Inflammatory macrophage treated with lipopolysaccharide for 4 hours (primary cell): ENCODE measurements around the gene VPS37C.
A peak's percentile ranks its signal among the peaks of the same experiment; 100 is the strongest.
"Not testable (repeated sequence)": the region's sequence is repeated elsewhere in the genome, so short reads cannot be mapped to it uniquely, and the experiment has no call there.

Experiments used
- DNase-seq: peaks from one replicate; pipeline ENCODE4 v3.0.0-alpha.2; 2020

The VPS37C gene

DNA sequence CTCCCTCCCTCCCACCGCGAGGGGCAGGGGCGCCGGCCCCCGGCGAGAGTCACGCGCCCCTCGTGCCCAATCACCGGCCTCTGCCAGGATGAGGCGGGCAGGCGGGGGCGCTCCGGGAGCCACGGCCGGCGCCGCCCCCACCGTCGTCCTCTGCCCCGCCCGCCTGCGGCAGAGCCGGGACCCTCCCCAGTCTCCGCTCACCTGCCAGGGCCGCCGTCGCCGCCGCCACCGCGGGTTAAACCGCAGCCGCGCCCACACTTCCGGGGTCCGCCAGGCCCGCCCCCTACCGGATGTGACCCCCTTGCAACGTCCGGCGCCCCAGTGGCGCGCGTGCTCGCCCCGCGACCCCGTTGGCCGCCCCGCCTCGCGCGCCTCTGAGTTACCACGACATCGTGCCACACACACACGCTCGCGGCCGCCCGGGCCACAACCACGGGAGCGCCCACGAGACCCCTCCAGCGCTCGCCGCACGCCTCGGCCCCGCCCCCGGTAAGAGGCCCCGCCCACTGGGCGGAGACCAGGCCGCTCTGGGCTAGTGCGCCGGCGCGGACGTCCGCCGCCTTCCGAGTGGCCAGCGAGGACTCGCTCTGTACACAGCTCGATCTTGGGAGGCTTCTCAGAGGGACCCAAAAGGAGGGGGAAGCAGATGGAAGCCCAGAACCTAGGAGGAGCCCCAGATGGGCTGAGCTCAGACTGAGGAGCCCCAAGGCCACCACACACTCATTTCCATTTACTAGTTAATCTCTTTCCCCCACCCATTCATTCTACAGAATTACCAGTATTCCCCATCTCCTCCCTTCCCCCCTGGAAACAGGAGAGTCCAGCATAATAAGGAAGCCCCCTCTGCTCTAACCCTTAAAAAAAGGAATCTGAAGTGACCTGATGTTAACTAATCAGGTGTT, at the start of gene VPS37C:
Gene VPS37C (minus strand): TSS at position 237 of the 902 bp plus-strand sequence. CDS start 22,597 bp downstream, outside the sequence.
- DNase-seq = peak; percentile 93

DNA sequence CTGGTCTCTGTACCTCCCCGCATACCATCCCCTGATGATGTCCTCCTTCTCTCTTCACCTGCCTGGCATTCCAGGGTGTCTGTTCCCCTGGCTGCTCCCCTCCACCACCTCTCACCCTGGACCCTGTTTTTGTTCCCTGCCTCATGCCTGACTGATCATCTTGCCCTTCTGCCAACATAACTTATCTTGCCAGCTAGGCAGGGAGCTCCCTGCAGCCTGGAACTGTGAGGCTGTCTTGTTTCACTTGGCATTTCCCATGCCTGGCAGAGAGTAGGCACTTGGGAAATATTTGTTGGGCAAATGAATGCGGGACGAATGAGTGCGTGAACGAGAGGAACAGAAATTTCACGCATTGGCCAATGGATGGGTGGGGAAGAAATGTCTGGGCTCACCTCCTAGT, 49.4 kb upstream of the VPS37C start:
- DNase-seq = not testable (repeated sequence)

DNA sequence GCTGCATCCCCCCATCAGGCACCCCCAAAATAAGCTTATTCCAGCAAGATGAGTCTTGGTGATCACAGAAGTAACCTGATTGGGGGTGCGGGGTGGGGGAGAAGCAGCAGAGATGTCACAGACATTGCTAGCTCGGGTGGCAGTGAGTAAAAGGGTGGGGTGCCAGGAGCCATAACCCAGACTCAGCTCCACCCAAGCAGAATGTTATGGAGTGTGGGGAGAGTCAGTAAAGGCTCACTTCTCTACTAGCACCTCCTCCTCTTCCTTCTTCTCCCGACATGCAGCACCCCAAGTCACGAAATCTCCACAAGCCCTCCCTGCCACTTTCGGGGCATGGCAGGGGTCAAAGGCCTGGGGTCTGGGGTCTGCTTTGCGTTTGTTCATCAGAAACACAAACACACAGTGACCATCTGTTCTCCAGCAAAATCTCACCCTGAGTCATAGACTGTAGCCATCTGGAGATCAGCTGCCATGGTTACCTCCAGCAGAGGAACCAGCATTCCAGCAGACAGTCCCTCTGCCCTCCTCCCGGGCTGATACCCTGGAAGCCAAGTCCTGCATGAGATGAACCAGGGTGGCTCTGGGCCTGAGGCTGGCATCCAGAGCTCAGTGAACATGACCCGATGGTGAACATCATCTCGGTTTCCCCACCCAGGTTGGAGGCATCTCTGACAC, 46.5 kb upstream of the VPS37C start:
- DNase-seq = not testable (repeated sequence)

DNA sequence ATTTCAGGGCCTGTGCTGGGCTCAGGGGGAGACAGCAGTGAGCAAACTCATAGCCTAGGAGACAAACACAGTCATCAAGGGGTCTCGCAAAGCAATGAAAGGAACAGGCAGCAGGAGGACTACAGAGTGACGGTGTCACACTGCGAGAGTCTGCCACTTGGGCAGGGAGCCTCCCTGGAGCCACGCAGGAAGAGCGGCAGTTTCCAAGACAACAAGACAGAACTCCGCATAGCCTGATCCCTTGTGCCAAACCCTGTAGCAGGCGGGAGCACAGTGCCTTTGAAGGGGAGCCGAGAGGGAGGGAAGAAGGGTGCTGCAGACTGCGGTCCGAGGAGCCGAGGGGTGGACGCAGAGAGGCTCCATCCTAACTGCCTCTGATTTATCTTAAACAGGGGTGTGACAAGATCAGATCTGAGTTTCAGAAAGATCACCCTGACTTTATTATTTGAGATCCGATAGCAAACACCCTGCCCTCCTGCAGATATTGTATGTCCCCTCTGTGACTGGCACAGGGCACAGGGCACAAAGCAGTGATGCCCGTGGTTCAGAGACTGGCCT, 43.4 kb upstream of the VPS37C start:
- not testable (repeated sequence) for DNase-seq

DNA sequence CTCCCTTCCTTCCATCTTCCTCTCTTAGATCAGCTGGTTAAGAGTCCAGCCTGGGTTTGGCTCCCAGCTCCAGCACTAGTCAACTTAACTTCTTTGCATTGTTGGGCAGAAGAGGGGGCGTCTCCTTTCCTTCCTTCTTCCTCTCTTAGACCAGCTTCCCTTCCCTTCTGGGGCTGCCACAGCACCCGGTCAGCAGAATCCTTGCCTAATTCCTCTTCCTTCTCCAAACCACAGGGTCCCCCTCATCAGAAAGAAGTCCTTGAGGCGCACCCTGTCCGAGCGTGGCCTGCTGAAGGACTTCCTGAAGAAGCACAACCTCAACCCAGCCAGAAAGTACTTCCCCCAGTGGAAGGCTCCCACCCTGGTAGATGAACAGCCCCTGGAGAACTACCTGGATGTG, 42.6 kb upstream of the VPS37C start:
- not testable (repeated sequence) for DNase-seq

DNA sequence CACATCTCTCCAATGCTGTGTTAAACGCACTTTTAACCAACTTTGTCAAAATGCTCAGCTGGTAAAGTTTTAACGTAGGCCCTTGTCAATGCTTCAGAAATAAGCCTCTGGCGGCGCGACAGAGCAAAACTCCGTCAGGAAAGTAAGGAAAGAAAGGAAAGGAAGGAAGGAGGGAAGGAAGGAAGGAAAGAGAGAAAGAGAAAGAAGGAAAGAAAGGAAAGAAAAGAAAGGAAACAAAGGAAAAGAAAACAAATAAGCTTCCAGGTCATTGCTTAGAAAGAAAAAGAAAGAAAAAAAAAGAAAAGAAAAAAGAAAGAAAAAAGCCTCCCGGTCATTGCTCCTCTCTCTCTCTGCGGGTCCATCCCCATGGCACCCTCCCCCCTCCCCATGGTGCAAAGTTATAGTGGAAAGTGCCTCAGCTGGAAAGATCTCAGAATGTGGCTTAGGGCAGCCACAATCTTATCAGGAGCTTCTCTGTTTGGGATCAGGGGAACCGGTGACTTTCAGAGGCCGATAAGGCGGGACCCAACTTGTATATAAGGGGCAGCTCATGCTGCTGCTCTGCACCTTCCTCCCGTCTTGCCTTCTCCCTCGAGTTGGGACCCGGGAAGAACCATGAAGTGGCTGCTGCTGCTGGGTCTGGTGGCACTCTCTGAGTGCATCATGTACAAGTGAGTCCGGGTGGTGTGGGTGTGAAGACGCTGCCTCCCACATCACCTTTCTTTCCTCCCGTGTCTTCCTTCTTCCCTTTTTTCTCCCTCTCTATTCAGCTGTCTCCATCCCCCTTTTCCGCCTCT, 41.9 kb upstream of the VPS37C start, which contains the start of gene PGA3:
Gene PGA3 (plus strand): TSS at position 566 of the 797 bp plus-strand sequence. CDS start 50 bp downstream, at position 616.
- not testable (repeated sequence) for DNase-seq

DNA sequence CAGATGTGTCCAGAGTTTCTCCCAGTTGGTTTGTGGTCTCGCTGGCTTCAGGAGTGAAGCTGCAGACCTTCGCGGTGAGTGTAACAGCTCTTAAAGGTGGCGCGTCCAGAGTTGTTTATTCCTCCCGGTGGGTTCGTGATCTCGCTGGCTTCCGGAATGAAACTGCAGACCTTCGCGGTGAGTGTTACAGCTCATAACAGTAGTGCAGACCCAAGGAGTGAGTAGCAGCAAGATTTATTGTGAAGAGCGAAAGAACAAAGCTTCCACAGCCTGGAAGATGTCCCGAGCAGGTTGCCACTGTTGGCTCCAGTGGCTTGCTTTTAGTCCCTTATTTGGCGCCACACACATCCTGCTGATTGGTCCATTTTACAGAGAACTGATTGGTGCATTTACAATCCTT, 40.2 kb upstream of the VPS37C start:
- DNase-seq = no peak

DNA sequence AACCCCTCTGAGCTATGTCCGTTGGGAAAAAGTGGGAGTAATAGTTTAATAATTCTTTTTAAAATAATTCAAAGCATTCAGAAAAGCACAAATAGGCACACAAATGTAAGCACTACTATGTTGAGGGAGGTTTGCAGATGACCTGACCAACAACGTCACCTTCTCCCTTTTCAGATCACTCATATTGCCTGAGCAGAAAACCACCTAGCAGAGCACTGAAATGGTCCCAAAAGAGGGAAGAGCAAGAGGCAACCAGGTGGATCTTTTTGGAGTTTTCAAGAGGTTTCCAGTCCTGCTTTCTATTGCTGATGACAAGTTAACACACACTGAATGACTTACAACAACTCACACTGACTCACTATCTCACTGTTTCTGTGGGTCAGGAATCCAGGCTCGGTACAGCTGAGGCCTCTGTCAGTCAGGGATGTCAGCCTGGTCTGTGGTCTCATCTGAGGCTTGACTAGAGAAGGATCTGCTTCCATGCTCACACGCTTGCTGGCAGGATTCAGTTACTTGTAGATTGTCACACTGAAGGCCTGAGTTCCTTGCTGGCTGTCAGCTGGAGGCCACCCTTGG, 37.8 kb upstream of the VPS37C start:
- DNase-seq = no peak

DNA sequence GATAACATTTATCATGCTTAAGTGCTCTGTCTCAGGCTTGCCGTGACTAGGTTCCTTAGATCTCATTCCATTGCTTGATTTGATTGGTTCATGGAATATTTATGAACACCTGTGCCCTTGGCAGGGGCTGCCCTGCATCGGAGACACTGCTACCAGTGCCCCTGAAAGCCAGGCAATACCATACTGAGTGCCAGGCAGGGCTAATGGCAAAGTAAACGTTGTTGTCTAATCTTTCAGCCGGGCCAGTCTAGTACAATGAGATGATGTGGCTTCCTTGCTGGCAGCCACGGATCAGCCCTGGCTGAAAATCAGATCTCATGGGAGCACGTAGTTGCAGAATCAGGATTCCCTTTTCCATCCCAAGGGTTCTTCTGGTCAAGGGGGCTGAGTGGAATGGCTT, 37.1 kb upstream of the VPS37C start:
- DNase-seq = no peak

DNA sequence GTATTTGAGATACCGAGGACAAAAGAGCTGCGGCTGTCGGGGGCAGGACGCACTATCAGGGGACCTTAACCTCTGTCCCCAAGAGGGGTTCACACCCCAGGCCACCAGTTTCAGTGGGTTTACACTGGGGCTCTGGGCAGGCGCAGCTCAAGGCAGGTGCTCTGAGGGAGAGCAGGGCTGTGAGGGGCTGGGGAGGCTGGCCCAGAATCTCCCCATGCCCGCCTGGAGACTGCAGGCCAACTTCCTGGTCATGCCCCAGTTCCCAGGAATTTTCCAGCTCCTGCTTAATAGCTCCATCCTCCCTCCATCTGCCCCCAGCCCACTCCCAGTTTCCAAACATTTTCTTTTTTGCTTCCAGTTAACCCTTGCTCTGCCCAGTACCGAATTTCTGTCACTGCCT, 34.5 kb upstream of the VPS37C start:
- DNase-seq = no peak

DNA sequence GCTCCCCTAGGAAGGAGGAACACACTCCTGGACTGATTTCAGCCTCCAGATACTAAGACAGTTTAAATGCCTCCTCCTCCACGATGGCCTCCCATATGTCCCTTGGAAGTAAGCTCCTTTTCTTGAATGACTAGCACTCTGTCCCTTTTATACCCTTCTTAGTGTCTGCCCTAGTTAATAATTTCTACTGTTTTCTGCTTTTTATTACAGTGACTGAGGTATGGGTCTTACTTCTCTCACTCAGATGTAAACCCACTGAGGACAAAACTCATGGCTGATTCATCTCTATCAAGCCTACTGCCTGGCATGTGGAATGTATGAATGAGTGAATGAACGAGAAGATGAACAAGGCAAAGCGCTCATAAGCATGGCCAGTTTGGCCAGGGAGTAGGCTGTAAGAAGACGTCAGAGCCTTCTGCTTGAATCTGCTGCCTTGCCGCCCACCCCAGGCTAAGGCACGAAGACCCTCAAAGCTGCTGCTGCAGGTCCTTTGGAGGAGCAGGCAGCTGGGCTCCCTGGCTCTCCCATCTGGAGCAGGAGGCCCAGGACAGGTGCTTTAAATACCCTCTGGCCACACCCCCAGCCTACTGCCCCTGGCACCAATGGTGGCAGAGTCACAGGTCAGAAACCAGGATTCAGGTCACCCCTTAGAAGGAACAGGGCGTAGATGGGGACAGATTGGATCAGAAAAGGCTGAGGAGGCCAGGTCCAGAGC, 33.9 kb upstream of the VPS37C start:
- no peak for DNase-seq

DNA sequence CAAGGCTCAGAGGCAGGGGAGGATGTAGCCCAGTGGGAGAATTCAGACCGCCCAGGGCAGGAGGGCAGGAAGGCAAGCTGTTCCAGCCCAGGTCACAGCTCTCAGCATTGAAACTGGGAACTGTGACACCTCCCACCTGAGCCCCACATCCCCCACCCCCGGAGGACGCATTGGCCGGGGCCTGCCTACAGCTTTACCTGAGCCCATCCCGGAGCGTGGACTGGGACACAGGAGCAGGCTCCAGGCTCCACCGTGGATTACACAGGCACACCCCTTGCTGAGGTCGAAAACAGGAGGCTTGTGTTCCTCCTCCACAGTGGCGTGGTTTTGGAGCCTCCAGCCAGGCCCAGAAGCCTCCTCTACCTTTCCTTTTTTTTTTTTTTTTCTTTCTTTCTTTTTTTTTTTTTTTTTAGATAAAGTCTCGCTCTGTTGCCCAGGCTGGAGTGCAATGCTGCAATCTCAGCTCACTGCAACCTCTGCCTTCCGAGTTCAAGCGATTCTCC, 33.0 kb upstream of the VPS37C start:
- DNase-seq = no peak

DNA sequence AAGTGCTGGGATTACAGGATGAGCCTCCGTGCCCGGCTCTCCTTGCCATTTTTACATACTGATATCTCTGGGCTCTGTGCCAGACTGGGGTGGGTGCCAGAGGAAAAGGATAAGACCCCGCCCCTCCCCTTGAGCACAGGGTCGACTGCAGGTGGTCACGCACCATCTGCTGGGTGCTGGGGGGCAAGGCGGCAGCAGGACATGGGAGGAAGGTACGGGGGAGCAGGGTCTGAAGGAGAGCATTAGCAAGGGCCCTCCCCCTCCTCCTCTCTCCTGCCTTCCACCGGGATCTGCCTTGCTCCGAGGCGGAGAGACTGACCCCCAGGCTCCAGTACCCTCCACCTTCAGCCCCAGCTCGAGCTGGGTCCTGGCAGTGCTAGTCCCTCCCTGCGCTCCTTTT, 32.4 kb upstream of the VPS37C start:
- DNase-seq = no peak

DNA sequence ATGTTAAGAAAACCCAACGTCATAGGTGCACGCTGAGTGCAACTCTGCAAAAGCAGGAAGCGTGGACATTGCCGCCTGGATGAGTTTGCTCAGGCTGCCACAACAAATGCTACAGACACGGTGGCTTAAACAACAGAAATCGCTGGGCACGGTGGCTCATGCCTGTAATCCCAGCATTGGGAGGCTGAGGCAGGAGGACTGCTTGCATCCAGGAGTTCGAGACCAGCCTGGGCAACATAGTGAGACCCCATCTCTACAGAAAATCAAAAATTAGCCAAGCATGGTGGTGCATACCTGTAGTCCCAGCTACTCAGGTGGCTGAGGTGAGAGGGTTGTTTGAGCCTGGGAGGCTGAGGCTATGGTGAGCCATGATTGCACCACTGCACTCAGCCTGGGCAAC, 28.7 kb upstream of the VPS37C start:
- no peak for DNase-seq

DNA sequence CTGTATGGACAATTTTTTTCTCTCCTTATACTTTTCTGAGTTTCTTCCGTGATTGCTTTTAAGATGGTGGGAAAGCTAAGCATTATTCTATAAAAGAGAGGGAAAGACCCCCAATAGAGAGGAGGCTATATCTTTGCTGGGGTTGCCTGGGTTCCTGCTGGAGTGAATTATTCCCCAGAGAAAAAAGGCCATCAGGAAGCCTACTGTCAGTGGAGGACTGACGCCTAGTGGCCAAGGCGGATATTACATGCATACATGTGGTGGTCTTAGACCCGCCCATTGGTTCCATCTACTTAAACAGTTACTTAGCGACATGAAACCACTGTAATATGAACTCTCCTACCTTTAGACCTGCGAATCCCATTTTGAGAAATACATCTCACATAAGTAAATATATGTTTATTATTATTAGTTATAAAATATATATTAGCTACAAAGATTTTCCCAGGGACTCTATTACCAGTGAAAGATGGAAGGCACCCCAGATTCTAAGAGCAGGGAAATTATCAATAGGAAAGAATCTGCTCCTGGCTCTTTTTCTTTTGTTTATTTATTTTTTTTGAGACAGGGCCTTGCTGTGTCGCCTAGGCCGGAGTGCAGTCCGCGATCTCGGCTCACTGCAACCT, 26.4 kb upstream of the VPS37C start:
- DNase-seq = peak; percentile 77

DNA sequence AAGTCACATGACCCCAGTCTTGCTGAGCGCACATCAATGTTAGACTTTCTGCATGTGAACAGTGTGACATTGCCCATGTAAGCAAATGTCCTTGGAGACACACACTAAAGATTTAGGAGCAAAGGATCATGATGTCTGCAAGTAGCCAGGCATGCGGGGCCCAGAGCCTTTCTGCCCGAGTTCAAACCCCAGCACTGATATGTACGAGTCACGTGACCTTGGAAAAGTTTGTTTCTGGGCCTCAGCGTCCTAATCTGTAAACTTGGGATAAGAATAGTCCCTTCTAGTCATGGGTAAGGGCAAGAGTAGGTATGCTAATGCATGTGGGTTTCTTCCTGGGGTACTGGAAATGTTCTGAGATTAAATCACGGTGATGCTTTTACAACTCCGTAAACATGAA, 25.3 kb upstream of the VPS37C start:
- no peak for DNase-seq

DNA sequence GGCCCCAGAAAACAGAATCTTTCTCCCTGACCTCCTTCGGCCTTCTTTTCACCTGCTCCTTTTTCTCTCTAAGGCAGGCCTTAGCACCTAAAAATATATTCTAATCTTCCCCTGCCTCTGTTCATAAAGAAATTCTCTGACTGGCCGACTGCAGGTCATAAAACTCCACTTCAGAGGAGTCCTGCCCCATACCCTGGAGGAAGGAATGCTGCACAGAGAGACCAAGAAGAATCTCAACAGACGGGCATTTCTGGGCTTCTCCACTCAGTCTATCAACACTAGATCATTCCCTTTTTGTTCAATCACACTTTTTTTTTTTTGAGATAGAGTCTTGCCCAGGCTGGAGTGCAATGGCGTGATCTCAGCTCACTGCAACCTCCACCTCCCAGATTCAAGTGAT, 22.4 kb upstream of the VPS37C start:
- no peak for DNase-seq

DNA sequence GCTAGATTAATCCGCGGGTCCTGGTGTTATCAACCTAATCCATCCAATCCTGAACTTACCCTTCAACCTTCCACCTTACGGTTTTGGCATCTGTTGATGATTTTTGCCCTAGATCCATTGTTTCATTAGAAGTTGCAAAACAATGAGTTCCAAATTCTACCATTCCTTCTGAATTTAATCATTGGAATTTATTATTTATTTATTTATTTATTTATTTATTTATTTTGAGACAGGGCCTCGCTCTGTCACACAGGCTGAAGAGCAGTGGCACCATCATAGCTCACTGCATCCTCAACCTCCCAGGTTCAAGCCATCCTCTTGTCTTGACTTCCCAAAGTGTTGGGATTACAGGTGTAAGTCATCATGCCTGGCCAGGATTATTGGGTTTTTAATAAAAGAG, 20.3 kb upstream of the VPS37C start:
- no peak for DNase-seq

DNA sequence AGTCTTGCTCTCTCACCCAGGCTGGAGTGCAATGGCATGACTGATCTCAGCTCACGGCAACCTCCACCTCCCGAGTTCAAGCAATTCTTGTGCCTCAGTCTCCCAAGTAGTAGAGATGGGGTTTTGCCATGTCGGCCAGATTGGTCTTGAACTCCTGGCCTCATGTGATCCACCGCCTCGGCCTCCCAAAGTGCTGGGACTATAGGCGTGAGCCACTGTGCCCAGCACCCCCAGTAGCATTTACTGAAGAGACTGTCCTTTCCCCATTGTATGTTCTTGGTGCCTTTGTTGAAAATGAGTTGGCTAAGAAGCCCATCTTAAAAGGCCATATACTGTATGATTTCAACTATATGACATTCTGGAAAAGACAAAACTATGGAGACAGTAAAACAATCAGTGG, 19.0 kb upstream of the VPS37C start:
- DNase-seq = not testable (repeated sequence)

DNA sequence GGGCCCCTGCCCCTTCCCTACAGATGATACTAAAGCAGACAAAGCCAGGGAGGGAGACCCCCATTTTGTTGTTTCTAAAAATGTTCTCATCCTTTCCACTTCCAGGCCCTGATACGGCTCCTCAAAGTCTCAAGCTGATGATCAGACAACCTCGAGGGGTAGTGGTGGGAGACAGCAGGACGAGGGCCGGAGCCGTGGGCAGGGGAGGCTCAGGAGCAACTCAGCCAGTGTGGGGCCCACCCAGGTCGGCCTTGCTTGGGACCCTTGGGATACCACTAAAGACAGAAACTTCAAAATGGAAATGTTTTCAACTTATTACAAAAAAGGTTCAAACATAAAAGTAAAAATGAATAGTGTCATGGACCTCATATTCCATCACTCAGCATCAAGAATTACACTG, 15.2 kb upstream of the VPS37C start:
- no peak for DNase-seq

DNA sequence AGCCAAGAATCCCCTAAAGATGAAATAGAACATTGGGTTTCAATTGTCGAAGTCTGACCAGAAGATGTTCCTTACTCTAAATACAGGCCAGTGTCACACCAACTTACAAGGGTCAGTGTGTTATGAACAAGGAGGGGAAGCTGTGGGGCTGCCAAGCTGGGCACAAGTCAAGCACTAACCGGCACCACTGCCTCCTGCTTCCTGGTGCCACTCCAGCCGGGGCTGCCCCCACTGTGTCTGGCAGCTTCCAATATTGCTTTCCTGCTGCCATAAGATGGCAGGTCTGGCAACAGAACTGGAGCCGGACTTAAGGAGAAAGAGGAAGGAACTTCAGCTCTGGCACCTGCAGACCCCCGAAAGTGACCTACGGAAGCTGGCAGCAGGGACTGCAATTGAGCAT, 13.7 kb upstream of the VPS37C start:
- no peak for DNase-seq
